SIG-M5 treated with dmso at 0.1 percent for 504 hours (cell line): ENCODE results near the gene KIN.
"Not testable (repeated sequence)": the region's sequence is repeated elsewhere in the genome, so short reads cannot be mapped to it uniquely, and the experiment has no call there.

Experiments
- DNase-seq: peaks from one replicate; lab custom pipeline; 2025; ENCODE audit not compliant: unreplicated experiment; lab: John Stamatoyannopoulos, UW

KIN gene

DNA sequence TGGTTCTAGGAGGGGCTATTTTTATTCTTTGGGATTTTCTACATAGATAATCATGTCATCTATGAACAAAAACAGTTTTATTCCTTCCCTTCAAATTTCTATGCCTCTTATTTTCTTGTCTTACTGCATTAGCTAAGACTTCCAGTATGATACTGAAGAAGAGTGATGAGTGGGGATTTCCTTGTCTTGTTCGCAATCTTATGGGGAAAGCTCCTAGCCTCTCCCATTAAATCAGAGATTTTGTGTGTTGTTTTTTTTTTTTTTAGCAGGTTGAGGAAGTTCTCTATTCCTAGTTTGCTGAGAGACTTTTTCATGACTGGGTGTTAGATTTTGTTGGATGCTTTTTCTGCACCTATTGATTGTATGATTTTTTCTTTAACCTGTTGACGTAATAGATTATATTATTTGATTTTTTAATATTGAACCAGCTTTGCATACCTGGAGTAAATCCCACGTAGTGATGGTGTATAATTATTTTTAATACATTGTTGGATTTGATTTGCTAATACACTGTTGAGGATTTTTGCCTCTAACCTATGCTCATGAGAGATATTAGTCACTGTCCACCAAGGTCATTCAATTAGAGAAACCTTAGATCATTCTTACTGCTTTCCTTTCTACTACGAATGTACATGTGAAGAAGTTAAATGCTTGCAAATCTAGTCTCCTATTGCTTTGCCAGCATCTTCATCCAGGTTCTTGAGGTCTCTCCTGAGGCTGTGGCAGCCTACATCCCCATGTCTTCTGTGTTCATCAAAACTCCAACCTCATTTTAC lies 6.6 kb upstream of the KIN start:
- no peak for DNase-seq

DNA sequence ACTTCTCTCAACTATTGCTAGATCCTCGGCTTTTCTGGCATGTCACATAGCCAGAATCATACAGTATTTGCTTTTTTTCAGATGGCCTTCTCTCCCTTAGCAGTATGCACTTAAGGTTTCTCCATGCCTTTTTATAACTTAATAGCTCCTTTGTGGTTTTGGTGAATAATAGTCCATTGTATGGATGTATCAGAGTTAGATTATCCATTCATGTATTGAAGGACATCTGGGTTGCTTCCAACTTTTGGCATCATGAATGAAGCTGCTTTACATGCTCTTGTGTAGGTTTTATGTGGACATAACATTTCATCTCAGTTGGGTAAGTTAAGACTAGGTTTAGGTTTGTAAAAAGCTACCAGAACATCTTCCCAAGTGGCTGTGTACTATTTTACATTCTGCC lies 4.7 kb upstream of the KIN start:
- no peak for DNase-seq

DNA sequence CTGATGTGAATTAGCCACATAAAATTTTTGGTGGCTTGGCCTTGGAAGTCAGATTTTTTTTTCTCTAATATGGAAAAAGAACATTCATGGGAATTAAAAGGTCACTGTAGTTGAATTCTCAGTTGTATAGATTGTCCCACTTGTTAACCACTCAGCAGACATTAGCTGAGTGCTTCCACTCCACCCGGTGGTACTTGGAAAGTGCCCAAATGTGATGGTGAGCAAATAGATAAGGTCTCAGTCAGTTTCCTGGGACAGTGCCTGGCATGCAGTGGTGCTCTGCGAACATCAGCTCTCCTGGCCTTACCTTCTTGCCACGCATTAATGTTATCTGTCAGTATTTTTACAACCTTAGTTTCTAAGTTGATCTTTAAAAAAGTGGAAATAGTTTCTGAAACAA lies 1.6 kb upstream of the KIN start:
- DNase-seq = no peak

DNA sequence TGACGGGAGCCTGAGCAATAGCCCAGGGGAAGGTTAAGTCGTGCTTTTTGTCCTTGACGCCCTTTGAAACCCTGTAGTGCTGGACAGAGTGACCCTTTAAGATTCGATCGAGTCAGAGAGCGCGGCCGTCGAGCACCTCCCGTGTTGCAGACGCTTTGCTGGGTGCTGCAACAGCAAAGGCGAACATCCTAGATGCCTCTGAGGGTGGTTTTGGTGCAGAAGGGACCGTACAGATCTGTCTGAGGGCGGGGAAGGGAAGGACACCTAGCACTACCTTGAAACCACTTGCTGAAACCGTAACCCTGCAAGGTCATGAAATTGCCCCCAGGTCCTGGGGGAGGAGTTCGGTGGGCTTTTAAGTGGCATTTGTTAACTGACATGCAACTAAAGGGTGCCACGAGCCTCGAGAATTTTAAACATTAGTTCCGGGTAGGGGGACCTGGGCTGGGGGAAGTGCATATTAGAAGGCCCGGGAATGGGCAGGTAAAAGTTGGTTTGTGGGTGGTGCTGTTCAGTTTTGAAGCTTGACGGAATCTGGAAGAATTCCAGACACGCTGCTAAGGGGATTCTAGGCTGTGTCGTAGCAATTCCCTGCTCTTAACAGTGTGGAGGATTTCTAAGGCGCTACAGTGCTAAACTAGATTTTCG lies 970 bp upstream of the KIN start:
- no peak for DNase-seq

DNA sequence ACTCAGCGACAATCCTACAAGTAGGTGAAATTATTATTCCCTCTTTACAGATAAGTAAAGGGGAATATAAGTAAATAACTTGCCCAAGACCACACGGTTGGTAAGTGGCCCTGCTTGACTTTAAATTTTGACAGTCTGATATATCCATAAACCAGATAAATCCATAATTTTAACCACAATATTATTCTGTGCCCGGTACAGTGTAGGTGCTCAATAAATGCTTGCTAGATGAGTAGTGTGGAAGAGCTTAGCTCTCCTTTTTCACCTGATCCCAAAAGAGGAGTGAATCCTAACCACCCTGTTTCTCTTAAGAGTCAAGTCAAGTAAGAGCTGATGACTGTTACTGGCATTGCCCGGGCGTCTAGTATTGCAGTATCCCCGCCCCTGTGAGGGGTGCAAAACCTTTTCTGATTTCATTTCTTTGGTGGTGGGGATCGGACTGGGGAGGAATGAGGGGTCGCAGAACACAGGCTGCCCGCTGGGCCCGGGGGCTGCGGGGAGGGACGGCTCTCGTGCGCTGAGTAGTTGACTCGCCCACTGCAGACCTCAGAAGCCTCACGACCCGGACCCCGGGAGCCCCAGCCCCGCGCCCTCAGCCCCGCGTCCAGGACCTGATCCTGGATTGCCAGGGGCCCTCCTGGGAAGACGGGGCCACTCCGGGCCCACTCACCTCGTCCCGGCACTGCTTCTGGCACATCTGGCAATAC lies 490 bp downstream of the KIN start:
- no peak for DNase-seq

DNA sequence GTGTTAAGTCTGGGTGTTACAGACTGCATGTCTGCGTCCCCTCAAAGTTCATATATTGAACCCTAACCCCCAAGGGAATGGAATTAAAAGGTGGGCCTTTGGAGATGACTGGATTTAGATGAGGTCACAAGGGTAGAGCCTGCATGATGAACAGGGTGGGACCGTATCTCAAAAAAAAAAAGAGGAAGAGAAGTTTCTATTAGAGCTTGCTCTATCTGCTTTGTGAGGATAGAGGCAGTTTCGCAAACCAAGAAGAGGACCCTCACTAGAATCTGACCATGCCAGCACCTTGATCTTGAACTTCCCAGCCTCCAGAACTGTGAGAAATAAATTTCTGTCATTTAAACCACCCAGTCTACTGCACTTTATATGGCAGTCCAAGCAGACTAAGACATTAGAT lies 1.4 kb downstream of the KIN start:
- peak; percentile 28 for DNase-seq

DNA sequence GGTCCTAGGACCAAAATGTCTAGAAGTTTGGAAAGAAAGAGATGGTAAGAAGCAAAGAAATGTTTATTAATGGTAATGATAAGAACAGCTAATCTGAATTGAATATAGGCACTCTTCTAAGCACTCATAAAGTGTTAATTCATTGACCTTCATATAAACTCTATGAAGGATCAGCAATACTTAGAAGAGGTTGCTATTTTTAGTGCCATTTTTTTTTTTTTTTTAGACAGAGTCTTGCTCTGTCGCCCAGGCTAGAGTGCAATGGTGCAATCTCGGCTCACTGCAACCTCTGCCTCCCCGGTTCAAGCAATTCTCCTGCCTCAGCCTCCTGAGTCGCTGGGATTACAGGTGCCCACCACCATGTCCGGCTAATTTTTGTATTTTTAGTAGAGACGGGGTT lies 5.6 kb downstream of the KIN start:
- DNase-seq = not testable (repeated sequence)

DNA sequence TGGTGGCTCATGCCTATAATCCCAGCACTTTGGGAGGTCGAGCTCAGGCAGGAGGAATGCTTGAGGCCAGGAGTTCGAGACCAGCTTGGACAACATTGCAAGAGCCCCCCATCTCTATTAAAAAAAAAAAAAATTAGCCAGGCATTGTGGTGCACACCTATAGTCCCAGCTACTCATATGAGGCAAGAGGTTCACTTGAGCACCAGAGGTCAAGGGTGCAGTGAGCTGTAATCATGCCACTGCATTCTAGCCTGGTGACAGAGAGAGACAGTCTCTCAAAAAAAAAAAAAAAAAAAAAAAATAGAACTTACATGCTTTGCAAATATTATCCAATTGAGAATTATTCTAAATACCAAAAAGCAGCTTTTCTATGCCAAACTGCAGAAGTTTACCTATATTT lies 11.0 kb downstream of the KIN start:
- DNase-seq = no peak

DNA sequence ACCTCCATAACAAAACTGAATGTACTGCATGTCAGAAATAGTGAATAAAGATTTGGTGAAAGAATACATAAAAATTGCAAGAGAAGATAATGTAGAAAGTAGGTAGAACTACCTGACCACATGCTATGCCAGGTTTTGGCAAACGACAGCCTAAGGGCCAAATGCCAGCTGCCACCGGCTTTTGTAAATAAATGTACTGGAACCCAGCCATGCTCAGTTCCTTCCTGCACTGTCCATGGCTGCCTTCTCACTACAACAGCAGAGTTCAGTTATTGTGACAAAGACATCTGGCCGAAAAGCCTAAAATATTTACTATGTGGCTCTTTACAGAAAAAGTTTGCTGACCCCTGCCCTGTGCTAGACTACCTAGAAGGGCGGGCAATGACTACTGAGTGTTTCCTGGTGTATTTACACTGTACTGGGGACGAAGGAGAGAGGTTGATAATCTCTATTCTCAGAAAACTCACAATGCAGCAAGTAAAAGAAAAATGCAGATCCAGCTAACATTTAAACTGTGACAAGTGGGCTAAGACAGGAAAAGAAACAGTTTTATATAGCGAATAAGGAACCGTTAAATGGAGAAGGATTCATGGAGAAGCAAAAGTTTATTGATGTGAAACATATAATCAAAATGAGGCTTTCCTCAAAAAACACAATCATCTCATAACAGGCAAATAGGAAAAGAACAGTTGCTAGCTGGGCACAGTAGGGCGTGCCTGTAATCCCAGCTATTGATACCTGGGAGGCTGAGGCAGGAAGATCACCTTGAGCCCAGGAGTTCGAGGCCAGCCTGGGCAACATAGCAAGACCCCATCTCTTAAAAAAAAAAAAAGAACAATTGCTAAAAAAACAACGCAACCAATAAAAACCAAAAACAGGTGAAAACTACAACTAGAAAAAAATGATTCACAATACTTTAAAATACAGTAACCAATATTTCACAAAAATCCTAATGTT lies 13.7 kb downstream of the KIN start:
- no peak for DNase-seq

DNA sequence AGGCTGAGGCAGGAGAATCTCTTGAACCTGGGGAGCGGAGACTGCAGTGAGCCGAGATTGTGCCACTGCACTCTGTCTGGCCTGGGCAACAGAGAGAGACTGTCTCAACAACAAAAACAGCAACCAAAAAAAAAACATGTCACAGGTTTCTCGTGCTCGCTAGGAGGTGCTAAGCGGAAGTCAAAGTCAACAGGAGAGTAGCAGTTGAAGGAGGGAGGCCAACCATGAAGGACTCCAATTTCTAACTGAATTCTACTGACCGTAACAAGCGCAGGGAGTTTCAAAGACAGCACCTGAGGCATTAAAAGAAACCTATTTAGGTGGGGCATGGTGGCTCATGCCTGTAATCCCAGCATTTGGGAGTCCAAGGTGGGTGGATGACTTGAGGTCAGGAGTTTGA lies 19.4 kb downstream of the KIN start:
- no peak for DNase-seq

DNA sequence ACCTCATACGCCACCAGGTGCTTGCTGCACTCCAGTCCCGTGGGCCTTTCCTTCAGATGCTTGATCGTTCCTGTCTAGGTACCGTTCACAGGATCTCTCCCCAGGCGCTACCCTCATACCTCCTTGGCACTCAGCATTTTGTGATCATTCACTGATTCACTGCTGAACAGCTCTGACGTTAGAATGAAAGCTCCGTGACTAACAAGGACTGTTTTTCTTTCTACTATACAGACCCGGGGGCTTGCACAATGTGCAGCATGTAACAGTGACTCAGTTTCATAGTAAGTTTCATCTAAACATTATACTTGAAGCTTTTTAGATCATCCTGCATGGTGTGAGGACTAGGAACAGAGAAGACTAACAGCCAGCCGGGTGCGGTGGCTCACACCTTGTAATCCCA lies 20.6 kb downstream of the KIN start:
- no peak for DNase-seq

DNA sequence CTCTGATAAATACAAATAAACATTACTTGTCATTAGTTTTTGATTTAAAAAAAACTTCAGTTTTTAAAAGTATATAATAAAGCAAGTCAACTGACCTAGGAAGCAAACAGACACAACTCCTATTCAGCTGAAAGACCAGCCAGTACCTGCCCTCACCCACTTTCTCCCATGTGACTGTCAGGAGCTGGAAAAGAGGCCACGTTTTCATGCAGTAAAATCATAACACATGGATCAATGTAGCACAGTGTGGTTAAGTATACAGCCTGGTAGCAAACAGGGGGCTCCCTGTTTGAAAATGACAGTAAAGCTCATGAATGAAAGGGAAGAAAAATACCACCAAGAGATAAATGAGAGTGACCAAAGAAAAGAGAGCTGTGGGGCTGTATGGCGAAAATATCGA lies 21.6 kb downstream of the KIN start:
- DNase-seq = no peak

DNA sequence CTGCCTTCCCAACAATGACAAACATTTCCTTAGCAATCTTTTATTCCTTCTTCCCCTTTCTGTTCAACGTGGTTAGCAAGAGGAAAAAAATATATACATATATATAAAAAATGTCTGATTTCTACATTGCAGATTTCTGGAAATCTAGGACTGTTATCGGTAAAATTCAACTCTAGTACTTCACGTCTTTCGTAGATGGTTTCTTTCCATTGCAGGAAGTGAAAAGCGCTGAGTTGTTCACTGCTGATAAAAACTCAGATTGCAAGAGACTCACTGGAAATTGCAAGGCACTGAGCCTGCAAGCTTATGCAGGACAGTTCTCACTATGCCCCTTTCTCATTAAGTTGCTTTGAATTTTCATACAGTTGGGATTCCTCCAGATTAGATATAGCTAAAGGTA lies 23.9 kb downstream of the KIN start:
- no peak for DNase-seq

DNA sequence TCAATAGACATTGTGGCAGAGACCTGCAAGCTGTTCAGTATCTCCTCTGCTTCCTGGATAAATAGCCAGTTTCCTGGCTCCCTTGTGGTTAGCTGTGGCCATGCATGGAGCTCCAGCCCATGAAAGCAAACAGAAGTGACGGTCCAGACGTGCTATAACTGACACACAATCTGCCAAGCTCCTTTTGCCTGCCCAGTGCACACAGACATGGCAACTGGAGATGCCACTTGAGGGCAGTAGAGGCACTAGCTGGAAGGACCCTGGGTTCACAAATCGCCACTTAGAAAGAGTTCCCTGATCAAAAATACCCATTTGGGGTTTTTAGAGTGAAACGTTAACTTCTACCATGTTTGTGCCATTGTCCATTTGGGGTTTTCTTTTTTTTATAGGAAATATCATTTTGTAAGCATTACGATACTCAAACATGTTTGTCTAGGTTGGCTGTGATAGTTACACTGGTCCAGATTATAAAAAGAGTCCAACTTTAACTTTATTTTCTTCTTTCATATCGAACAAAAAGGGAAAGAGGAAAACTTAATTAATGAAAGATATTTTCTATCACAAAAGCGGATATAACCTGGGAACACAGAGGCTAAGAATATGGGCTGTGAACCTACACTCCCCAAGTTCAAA lies 31.3 kb downstream of the KIN start:
- DNase-seq = peak; percentile 25

DNA sequence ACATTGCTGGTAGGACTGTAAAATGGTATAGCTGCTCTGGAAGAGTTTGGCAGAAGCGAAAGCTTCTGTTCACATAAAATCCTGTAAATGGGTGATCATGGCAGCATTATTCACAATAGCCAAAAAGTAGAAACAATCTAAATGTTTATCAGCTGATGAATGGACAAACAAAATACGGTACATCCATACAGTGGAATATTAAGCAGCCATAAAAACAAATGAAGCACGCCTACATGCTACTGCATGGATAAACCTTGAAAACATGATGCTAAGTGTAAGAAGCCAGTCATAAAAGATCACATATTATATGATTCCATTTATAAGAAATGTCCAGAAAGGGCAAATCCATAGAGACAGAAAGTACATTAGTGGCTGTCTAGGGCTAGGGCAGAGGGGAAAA lies 32.7 kb downstream of the KIN start:
- no peak for DNase-seq

DNA sequence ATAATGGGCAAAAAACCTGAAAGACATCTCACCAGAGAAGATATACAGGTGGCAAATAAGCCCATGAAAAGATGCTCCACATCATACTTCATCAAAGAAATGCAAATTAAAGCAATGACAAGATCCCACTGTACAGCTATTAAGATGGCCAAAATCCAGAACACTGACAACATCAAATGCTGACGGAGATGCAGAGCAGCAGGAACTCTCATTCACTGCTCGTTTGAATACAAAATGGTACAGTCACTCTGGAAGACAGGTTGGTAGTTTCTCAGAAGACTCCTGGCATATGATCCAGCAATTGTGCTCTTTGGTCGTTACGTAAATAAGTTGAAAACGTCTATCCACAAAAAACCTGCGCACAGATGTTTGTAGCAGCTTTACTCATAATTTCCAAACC lies 35.5 kb downstream of the KIN start:
- no peak for DNase-seq

DNA sequence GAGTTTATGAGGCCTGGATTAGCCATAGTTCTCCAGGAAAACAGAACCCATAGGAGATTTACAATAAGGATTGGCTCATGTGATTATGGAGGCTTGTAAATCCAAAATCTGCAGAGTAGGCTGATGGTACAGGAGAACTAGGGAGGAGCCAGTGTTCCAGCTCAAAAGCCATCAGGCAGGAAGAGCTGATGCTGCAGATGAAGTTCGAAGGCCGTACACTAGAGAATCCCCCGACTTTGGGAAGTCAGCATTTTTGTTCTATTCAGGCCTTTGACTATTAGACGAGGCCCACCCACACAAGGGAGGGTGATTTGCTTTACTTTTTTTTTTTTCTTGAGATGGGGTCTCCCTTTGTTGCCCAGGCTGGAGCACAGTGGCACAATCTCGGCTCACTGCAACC lies 37.6 kb downstream of the KIN start:
- no peak for DNase-seq

DNA sequence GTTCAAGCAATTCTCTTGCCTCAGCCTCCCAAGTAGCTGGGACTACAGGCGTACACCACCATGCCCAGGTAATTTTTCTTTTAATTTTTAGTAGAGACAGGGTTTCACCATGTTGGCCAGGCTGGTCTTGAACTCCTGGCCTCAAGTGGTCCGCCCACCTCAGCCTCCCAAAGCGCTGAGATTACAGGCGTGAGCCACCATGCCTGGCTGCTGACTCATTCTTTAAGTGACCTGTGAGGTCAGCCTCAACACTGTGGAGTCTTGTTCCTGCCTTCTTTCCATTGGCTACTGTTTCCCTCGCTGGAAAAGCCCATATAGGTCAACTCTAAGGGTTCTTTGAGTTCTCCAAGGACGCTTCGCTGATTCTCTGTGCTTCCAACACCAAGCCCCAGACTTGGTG lies 39.2 kb downstream of the KIN start:
- DNase-seq = not testable (repeated sequence)

DNA sequence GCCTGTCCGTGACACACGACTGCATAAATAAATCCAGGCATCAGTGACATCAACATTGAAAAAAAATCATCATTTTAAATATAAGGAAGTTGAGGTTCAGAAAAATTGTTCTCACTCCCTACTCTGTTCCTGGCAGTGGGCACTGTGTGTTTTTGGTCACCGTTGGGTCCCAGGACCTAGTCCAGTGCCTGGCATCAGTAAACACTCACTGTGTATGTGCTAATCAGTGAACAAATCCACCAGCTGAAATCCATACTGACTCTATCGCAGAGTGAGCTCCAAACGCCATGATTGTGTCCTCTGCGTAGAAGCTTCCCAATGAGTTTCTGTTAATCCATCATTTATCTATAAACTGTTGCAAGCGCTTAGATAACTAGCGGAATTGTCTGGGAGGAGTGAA lies 43.5 kb downstream of the KIN start:
- DNase-seq = no peak

DNA sequence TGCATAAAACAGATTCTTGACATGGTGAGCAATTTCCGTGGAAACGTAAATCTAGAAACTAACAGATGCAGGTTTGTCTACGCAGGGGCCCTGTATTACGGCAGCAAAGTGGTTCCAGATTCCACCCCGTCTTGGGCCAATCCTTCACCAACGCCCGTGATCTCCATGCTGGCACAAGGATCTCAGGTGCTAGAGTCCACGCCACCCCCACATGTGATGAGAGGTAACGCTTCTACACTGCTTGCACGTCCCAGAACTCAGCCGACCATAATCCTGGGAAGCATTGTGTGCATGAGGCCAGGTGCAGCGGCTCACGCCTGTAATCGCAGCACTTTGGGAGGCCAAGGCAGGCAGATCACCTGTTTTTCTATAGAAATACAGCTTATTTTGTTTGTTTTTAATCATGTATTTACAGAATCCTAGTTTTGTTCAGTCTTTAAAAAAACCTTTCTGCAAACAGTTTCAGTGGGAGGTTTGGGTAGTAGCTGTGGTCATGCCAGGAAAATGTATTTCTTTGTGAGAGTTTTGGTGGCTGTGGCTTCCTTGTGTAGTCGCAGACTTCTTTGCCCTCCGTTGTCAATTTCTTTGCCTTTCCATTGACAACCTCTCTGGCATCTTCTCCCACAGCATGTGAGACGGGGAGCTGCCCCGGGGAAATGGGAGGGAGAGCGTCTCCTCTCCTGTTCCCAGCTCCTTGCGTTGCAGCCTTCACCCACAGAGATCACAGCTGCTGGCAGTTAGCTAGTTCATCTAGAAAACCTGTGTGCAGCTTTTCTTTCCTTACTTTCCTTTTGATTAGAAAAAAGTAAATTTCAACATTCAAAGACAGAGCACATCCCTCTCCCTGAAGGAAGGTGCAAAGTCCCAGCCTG lies 49.0 kb downstream of the KIN start:
- DNase-seq = no peak
